ENCODE data around the gene SPATS2L. TPM values are rescaled to one million over a fixed set of nuclear protein-coding genes. Genes with fewer than 3 reads are reported as not detected.

Gene SPATS2L
- total and polyA plus RNA-seq, 2 of the 13 experiments (the other 11 are each of a cell fraction or from before 2014, with no cell fraction given), result 154 to 212 TPM

DNA sequence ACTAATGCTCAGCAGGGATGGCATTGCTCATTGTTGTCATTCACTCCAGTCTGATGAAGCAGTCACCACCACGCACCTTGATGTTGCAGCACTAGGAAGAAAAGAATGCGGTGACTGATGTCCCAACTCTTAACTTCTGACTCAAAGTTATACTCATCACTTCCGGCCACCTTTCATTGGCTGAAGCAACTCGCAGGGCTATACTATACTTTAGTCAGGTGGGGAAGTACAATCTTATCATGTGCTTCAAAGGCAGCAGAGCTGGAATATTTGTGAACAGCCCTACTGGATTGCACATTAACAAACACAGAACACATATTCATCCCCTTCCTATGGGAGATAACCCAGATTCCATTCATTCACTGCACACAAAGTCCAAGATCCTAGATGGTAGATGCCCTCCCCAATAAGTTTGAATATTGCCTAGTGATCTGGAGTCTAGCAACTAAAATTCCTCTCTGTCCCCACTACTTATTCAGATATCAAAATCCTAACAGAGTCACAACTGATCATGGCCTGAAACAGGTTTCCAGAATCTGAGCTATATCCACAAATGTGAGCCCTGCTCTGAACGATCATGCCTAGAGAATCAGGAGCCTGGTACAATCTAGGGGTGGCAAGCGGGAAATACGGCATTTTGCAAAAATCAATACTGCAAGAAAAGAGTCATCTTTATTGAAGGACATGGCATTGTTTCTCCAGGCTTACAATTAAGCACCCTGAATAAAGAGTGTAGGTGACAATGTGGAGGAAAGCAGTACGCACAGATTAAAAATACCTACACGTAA, 3.4 kb upstream of the SPATS2L start (continued):
- TF ChIP-seq MXD1 (CRISPR knock-in tag; IDR thresholded peaks at IDR 0.05) (no peak), SP2 (CRISPR knock-in tag; IDR thresholded peaks at IDR 0.05) (no peak), MAZ (IDR thresholded peaks at IDR 0.05; ENCODE audit: borderline replicate concordance, low read depth, low read length) (no peak), MAZ (CRISPR knock-in tag; IDR thresholded peaks at IDR 0.05; ENCODE audit: low read depth) (no peak), TIGD3 (CRISPR knock-in tag; IDR thresholded peaks at IDR 0.05; ENCODE audit: borderline replicate concordance) (0 out of 2 replicates have a peak, but pooled peaks have one; percentile 38), ATF7 (IDR thresholded peaks at IDR 0.05) (peak; percentile 49; the same call in 1 of the 2 replicates), ATF7 (CRISPR knock-in tag; IDR thresholded peaks at IDR 0.05) (no peak), ZNF460 (CRISPR knock-in tag; IDR thresholded peaks at IDR 0.05; ENCODE audit: borderline replicate concordance) (no peak), ZMYM2 (CRISPR knock-in tag; IDR thresholded peaks at IDR 0.05) (0 out of 2 replicates have a peak, but pooled peaks have one; percentile 25), ZNF841 (CRISPR knock-in tag; IDR thresholded peaks at IDR 0.05; ENCODE audit: borderline replicate concordance) (no peak), GTF2F1 (IDR thresholded peaks at IDR 0.05; ENCODE audit: low read length) (no peak), YEATS4 (CRISPR knock-in tag; IDR thresholded peaks at IDR 0.05; ENCODE audit: borderline replicate concordance) (peak; percentile 28; the same call in 1 of the 2 replicates), SMAD3 (CRISPR knock-in tag; IDR thresholded peaks at IDR 0.05) (peak; percentile 64), PREB (CRISPR knock-in tag; IDR thresholded peaks at IDR 0.05) (no peak), JUND (CRISPR knock-in tag; IDR thresholded peaks at IDR 0.05) (0 out of 2 replicates have a peak, but pooled peaks have one; percentile 68), ZNF136 (CRISPR knock-in tag; IDR thresholded peaks at IDR 0.05; ENCODE audit: low read depth) (no peak), ZBTB7B (CRISPR knock-in tag; IDR thresholded peaks at IDR 0.05) (peak; percentile 70; the same call in 1 of the 2 replicates), CAMTA2 (CRISPR knock-in tag; IDR thresholded peaks at IDR 0.05; ENCODE audit: borderline replicate concordance) (no peak), KDM1A (CRISPR knock-in tag; IDR thresholded peaks at IDR 0.05) (peak; percentile 6; the same call in 1 of the 2 replicates), MZF1 (CRISPR knock-in tag; IDR thresholded peaks at IDR 0.05; ENCODE audit: borderline replicate concordance) (no peak), AGO1 (IDR thresholded peaks at IDR 0.05; ENCODE audit: low read depth, low read length, poor library complexity, severe bottlenecking) (no peak), FOSL2 (CRISPR knock-in tag; IDR thresholded peaks at IDR 0.05) (peak; percentile 95), NFIC (IDR thresholded peaks at IDR 0.05; ENCODE audit: low read length) (peak; percentile 93), BRCA1 (CRISPR knock-in tag; IDR thresholded peaks at IDR 0.05) (no peak)
- TF ChIP-seq, protein P1, sequence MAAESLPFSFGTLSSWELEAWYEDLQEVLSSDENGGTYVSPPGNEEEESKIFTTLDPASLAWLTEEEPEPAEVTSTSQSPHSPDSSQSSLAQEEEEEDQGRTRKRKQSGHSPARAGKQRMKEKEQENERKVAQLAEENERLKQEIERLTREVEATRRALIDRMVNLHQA (CRISPR knock-in tag; IDR thresholded peaks at IDR 0.05), result no peak
- TF ChIP-seq, protein P2, sequence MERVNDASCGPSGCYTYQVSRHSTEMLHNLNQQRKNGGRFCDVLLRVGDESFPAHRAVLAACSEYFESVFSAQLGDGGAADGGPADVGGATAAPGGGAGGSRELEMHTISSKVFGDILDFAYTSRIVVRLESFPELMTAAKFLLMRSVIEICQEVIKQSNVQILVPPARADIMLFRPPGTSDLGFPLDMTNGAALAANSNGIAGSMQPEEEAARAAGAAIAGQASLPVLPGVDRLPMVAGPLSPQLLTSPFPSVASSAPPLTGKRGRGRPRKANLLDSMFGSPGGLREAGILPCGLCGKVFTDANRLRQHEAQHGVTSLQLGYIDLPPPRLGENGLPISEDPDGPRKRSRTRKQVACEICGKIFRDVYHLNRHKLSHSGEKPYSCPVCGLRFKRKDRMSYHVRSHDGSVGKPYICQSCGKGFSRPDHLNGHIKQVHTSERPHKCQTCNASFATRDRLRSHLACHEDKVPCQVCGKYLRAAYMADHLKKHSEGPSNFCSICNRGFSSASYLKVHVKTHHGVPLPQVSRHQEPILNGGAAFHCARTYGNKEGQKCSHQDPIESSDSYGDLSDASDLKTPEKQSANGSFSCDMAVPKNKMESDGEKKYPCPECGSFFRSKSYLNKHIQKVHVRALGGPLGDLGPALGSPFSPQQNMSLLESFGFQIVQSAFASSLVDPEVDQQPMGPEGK (CRISPR knock-in tag; IDR thresholded peaks at IDR 0.05), result peak; percentile 84
